Stimulated activated CD8-positive, alpha-beta memory T cell treated with anti-CD3 and anti-CD28 coated beads, Interleukin-7, amount 100 ng/mL, for 4 hours (primary cell): Measurements from ENCODE around the gene WWOX.

Source experiments
- DNase-seq, 2 donors: peaks; one replicate each; pipeline ENCODE4 v3.0.0-alpha.2; 2020; ENCODE audit warnings: low read depth in 2 of 2

WWOX gene

GRCh38 chr16:78987666-78988065 is 888.2 kb downstream of the WWOX start:
- no peak for DNase-seq

- DNase-seq: no peak
Observed at GRCh38 chr16:78988361-78988969, 889.0 kb downstream of the WWOX start.

- DNase-seq: no peak
Observed at GRCh38 chr16:78990309-78990701, 890.9 kb downstream of the WWOX start.

GRCh38 chr16:78992001-78992400 is 892.5 kb downstream of the WWOX start:
- DNase-seq: no peak

- no peak for DNase-seq
Observed at GRCh38 chr16:78993346-78993745, 893.9 kb downstream of the WWOX start.

GRCh38 chr16:78994135-78994745 is 894.8 kb downstream of the WWOX start:
- DNase-seq: no peak

- DNase-seq: no peak
Observed at GRCh38 chr16:78995441-78995840, 896.0 kb downstream of the WWOX start.

GRCh38 chr16:78996790-78997189 is 897.3 kb downstream of the WWOX start:
- DNase-seq: no peak

GRCh38 chr16:78998879-78999278 is 899.4 kb downstream of the WWOX start:
- no peak for DNase-seq

- DNase-seq: no peak
Observed at GRCh38 chr16:79001156-79001967, 901.9 kb downstream of the WWOX start.

- no peak for DNase-seq
Observed at GRCh38 chr16:79003026-79003609, 903.7 kb downstream of the WWOX start.

GRCh38 chr16:79004309-79004708 is 904.9 kb downstream of the WWOX start:
- no peak for DNase-seq

- no peak for DNase-seq
Observed at GRCh38 chr16:79005096-79005495, 905.6 kb downstream of the WWOX start.

- no peak for DNase-seq
Observed at GRCh38 chr16:79006206-79006605, 906.8 kb downstream of the WWOX start.

- no peak for DNase-seq
Observed at GRCh38 chr16:79006765-79007164, 907.3 kb downstream of the WWOX start.

GRCh38 chr16:79007614-79008013 is 908.2 kb downstream of the WWOX start:
- DNase-seq: no peak

- no peak for DNase-seq
Observed at GRCh38 chr16:79008036-79008868, 908.8 kb downstream of the WWOX start.

- no peak for DNase-seq
Observed at GRCh38 chr16:79008869-79009179, 909.4 kb downstream of the WWOX start.

GRCh38 chr16:79009896-79010295 is 910.4 kb downstream of the WWOX start:
- DNase-seq: no peak

- DNase-seq: no peak
Observed at GRCh38 chr16:79011282-79011681, 911.8 kb downstream of the WWOX start.

- no peak for DNase-seq
Observed at GRCh38 chr16:79012671-79013434, 913.4 kb downstream of the WWOX start.
